ENCODE results near the gene DDX28.
A peak's percentile ranks its signal among the peaks of the same experiment; 100 is the strongest.

The DDX28 gene

GRCh38 chr16:68022728-68023537 lies at the start of gene DDX28, which contains the start of gene DUS2:
TSS of gene DDX28 (minus strand) at chr16:68023232. CDS start at chr16:68023202, 30 bp downstream.
TSS of gene DUS2 (plus strand) at chr16:68023284. CDS start at chr16:68038024, 14,740 bp downstream.
- peak; percentile 89 to 95 for DNase-seq (ENCODE audit: low read depth in 2 of 2, low spot score in 1 of 2)

GRCh38 chr16:68072038-68072695 lies 49.1 kb upstream of the DDX28 start:
- DNase-seq (ENCODE audit: low read depth in 2 of 2, low spot score in 1 of 2): no peak

GRCh38 chr16:68071518-68071901 lies 48.5 kb upstream of the DDX28 start:
- DNase-seq (ENCODE audit: low read depth in 2 of 2, low spot score in 1 of 2): no peak

- DNase-seq (ENCODE audit: low read depth in 2 of 2, low spot score in 1 of 2): no peak
Measured at GRCh38 chr16:68070806-68071517, 47.9 kb upstream of the DDX28 start.

- no peak for DNase-seq (ENCODE audit: low read depth in 2 of 2, low spot score in 1 of 2)
Measured at GRCh38 chr16:68070249-68070730, 47.3 kb upstream of the DDX28 start.

- DNase-seq (ENCODE audit: low read depth in 2 of 2, low spot score in 1 of 2): no peak
Measured at GRCh38 chr16:68069511-68070248, 46.6 kb upstream of the DDX28 start.

- no peak for DNase-seq (ENCODE audit: low read depth in 2 of 2, low spot score in 1 of 2)
Measured at GRCh38 chr16:68068926-68069325, 45.9 kb upstream of the DDX28 start.

GRCh38 chr16:68066763-68067162 lies 43.7 kb upstream of the DDX28 start:
- DNase-seq (ENCODE audit: low read depth in 2 of 2, low spot score in 1 of 2): no peak

- no peak for DNase-seq (ENCODE audit: low read depth in 2 of 2, low spot score in 1 of 2)
Measured at GRCh38 chr16:68065716-68066305, 42.8 kb upstream of the DDX28 start.

- DNase-seq (ENCODE audit: low read depth in 2 of 2, low spot score in 1 of 2): peak in 1 of 2 donors; percentile 44
Measured at GRCh38 chr16:68064791-68065365, 41.8 kb upstream of the DDX28 start.

- no peak for DNase-seq (ENCODE audit: low read depth in 2 of 2, low spot score in 1 of 2)
Measured at GRCh38 chr16:68062910-68063393, 39.9 kb upstream of the DDX28 start.

- DNase-seq (ENCODE audit: low read depth in 2 of 2, low spot score in 1 of 2): no peak
Measured at GRCh38 chr16:68061396-68061795, 38.4 kb upstream of the DDX28 start.

GRCh38 chr16:68059804-68060203 lies 36.8 kb upstream of the DDX28 start:
- DNase-seq (ENCODE audit: low read depth in 2 of 2, low spot score in 1 of 2): no peak

- no peak for DNase-seq (ENCODE audit: low read depth in 2 of 2, low spot score in 1 of 2)
Measured at GRCh38 chr16:68055395-68055794, 32.4 kb upstream of the DDX28 start.

- no peak for DNase-seq (ENCODE audit: low read depth in 2 of 2, low spot score in 1 of 2)
Measured at GRCh38 chr16:68049449-68049848, 26.4 kb upstream of the DDX28 start.

- DNase-seq (ENCODE audit: low read depth in 2 of 2, low spot score in 1 of 2): no peak
Measured at GRCh38 chr16:68047987-68048386, 25.0 kb upstream of the DDX28 start.

- DNase-seq (ENCODE audit: low read depth in 2 of 2, low spot score in 1 of 2): no peak
Measured at GRCh38 chr16:68046106-68046505, 23.1 kb upstream of the DDX28 start.

- no peak for DNase-seq (ENCODE audit: low read depth in 2 of 2, low spot score in 1 of 2)
Measured at GRCh38 chr16:68041783-68042182, 18.8 kb upstream of the DDX28 start.

GRCh38 chr16:68040506-68041288 lies 17.7 kb upstream of the DDX28 start:
- peak; percentile 85 to 88 for DNase-seq (ENCODE audit: low read depth in 2 of 2, low spot score in 1 of 2)

Measured in stimulated activated CD8-positive, alpha-beta memory T cell treated with anti-CD3 and anti-CD28 coated beads, Interleukin-4, amount 100 ng/mL, for 1 hour (primary cell).